ENCODE measurements around the gene ATP13A1.

Gene ATP13A1

DNA sequence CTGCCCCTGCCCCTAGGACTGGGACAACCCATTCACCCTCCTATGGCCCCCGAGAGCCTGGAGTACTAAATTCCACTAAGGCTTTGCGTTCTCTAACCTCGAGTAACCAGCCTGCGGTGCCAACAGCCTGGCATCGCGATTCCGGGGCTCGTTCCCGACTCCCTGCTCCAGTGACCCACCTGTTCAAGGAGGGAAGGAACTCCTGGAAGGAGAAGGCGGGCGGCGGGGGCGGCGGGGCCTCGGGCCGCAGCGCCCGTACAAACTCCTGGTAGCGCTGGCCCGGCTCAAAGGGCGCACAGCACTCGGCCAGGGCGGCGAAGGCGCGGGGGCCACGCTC lies 26.3 kb downstream of the ATP13A1 start:
- no peak for DNase-seq (ENCODE audit: low read depth)
- Histone ChIP-seq H3K4me3 (ENCODE audit: low read length) (no peak overlapping the region), H3K4me1 (ENCODE audit: control insufficient read depth, insufficient read depth, low read length) (peaks cover under 1% of the 10 kb centered on the region), H3K36me3 (ENCODE audit: control insufficient read depth, insufficient read depth, low read length, severe bottlenecking) (peaks cover 39% of the 10 kb centered on the region), H3K9me3 (ENCODE audit: control insufficient read depth, low read length) (no peaks in the 10 kb centered on the region), H3K27me3 (replicated peaks; ENCODE audit: control insufficient read depth, insufficient read depth, low read length) (no peaks in the 10 kb centered on the region), H3K9ac (ENCODE audit: low read length) (no peak overlapping the region)

DNA sequence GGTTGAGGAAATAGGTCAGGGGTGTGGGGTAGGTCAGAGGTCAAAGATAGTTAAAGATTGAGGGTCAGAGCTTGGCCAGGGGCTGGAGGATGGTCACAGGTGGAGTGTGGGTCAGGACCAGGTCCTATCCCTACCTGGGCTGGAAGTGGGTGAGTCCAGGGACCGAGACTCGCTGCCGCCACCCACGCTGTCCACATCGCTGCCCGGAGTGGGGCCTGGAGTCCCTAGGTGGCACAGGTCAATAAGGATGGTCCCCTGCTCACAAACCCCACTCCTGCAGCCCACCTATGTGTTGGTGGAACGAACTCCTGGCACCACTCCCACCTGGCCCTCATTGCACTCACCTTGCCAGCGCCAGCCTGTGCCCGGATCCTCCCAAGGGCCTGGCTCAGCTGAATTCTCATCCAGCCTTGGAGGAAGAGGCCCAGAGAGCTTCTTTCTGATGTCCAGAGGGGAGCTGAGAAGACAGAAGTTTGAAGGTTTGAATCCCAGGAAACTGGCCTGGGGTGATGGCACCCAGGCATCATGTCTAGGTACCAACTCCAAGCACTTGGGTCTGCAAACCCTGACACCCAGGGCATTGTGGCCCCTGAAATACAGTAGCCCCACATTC lies 26.8 kb downstream of the ATP13A1 start:
- H3K4me3 ChIP-seq (ENCODE audit: low read length): no peak overlapping the region
- H3K4me1 ChIP-seq (ENCODE audit: control insufficient read depth, insufficient read depth, low read length): no peaks in the 10 kb centered on the region

DNA sequence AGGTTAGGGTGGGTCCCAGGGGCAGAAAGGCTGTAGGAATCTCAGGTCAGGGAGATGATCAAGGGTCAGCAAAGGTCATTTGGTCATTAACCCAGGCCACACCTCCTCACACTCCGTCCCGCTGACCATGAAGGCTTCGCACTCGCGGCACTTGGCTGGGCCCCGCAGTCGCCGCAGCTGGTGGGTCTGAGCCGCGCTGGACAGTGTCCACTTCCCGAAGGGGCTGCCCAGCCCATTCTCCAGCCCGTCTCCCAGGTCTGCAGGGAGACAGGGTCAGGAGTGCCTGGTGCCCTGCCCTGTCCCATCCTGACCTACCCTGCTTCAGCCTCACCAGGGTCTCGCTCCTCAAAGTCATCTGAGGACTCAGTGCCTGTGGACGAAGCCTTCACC lies 28.2 kb downstream of the ATP13A1 start:
- H3K36me3 ChIP-seq (ENCODE audit: control insufficient read depth, insufficient read depth, low read length, severe bottlenecking): peaks cover 39% of the 10 kb centered on the region
- H3K9me3 ChIP-seq (ENCODE audit: control insufficient read depth, low read length): no peaks in the 10 kb centered on the region
- no peak overlapping the region for H3K9ac ChIP-seq (ENCODE audit: low read length)
- no peaks in the 10 kb centered on the region for H3K4me1 ChIP-seq (ENCODE audit: control insufficient read depth, insufficient read depth, low read length)
- no peak overlapping the region for H3K4me3 ChIP-seq (ENCODE audit: low read length)
- no peak for DNase-seq (ENCODE audit: low read depth)
- no peaks in the 10 kb centered on the region for H3K27me3 ChIP-seq (replicated peaks; ENCODE audit: control insufficient read depth, insufficient read depth, low read length)

More for the DNA sequence above, 26.8 kb downstream of the ATP13A1 start:
- Histone ChIP-seq H3K27me3 (replicated peaks; ENCODE audit: control insufficient read depth, insufficient read depth, low read length) (no peaks in the 10 kb centered on the region), H3K9me3 (ENCODE audit: control insufficient read depth, low read length) (no peaks in the 10 kb centered on the region), H3K9ac (ENCODE audit: low read length) (no peak overlapping the region), H3K36me3 (ENCODE audit: control insufficient read depth, insufficient read depth, low read length, severe bottlenecking) (peaks cover 39% of the 10 kb centered on the region)
- DNase-seq (ENCODE audit: low read depth): no peak

DNA sequence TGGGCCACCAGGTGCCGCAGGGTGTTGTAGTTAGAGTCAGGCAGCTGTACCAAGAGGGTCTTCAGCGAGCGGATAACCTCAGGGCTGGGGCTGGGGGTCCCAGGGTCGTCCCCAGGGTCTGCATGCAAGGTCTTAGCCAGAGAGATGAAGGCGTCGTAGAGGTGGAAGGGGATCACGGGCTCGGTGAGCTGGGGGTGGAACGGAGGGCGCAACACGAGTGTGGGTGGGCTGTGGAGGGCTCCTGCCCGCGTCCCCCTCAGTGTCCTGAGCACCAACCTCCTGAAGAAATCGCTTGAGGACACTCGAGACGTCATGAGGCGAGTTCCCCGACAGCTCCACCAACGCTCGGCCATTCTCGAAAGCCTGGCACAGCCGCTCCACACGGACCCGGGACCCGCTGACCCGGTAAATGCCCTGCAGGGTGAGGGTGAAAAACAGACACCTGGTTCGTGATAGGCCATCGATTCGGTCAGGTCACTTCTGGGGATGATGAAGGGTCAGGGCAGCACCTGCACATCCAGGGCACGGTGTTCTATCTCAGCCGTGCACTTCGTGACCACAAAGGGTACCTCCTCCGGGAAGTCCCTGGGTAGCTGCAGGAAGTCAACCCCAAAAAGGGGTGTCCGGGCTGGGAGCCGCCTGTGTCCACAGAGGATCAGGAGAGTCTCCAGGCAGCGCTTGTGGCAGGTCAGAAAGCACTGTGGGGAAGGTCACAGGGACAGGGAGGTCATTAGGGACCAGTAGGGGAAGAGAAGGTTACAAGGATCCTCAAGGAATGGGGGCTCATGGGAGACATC lies 28.8 kb downstream of the ATP13A1 start:
- DNase-seq (ENCODE audit: low read depth): no peak
- Histone ChIP-seq H3K4me3 (ENCODE audit: low read length) (no peak overlapping the region), H3K27me3 (replicated peaks; ENCODE audit: control insufficient read depth, insufficient read depth, low read length) (no peaks in the 10 kb centered on the region), H3K4me1 (ENCODE audit: control insufficient read depth, insufficient read depth, low read length) (no peaks in the 10 kb centered on the region), H3K9ac (ENCODE audit: low read length) (no peak overlapping the region), H3K9me3 (ENCODE audit: control insufficient read depth, low read length) (no peaks in the 10 kb centered on the region), H3K36me3 (ENCODE audit: control insufficient read depth, insufficient read depth, low read length, severe bottlenecking) (peaks cover 34% of the 10 kb centered on the region)

DNA sequence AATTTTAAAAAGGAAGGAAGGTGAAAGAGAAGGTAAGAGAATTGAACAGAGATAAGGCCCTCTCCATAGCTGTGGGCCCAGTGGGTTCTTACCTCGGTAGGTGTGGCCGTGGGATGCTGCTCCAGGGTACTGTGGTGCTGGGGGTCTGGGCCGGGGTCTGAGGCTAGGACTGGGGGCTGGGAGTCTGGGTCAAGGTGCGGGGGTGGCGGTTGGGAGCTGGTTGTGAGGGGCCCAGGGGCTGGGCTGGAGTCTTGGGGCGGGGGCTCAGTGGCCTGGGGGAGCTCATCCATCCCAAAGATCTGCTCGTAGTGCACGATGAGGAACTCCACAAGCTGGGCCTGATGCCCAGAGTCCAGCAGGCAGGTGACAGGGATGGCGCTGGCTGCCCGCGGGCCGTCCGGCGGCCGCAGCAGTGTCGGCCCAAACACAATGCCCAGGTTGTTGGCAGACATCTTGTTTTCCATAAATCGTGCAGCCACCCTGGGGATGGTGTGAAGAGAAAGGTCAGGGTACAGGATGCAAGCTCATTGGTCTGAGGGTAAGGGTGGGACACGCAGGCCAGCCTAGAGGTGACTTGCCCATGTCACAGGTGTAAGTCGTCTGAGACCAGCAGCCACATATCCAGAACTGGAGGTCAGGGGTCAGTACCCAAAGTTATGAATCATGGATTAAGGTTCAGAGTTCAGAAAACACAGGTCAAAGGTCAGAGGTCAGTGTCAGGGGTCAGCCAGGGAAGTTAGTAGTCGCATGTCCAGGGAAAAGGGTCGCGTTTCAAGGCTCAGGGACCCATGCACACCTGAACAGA lies 29.6 kb downstream of the ATP13A1 start:
- DNase-seq (ENCODE audit: low read depth): no peak
- Histone ChIP-seq H3K4me1 (ENCODE audit: control insufficient read depth, insufficient read depth, low read length) (no peaks in the 10 kb centered on the region), H3K4me3 (ENCODE audit: low read length) (no peak overlapping the region), H3K9ac (ENCODE audit: low read length) (no peak overlapping the region), H3K36me3 (ENCODE audit: control insufficient read depth, insufficient read depth, low read length, severe bottlenecking) (peaks cover 34% of the 10 kb centered on the region), H3K27me3 (replicated peaks; ENCODE audit: control insufficient read depth, insufficient read depth, low read length) (no peaks in the 10 kb centered on the region), H3K9me3 (ENCODE audit: control insufficient read depth, low read length) (no peaks in the 10 kb centered on the region)

DNA sequence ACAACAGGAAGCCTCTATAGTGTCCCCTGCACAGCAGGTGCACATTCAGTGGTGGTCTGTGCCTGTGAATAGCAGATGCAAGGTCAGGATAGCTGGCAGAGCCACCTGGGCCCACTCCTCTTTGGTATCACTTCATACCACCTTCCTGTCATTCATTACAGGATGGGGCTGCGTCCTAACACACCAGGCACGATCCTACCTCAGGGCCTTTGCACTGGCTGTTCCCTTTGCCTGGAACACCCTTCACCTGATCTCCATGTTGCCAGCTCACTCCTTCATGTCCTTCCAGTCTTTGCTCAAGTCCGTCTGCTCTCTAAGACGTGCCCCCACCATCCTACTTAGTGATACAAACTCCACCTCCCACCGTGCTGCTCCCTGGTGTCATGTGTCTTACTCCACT lies 30.8 kb downstream of the ATP13A1 start:
- no peak overlapping the region for H3K9ac ChIP-seq (ENCODE audit: low read length)
- no peaks in the 10 kb centered on the region for H3K4me1 ChIP-seq (ENCODE audit: control insufficient read depth, insufficient read depth, low read length)
- H3K36me3 ChIP-seq (ENCODE audit: control insufficient read depth, insufficient read depth, low read length, severe bottlenecking): peaks cover 34% of the 10 kb centered on the region
- H3K4me3 ChIP-seq (ENCODE audit: low read length): no peak overlapping the region
- H3K9me3 ChIP-seq (ENCODE audit: control insufficient read depth, low read length): no peaks in the 10 kb centered on the region
- no peak for DNase-seq (ENCODE audit: low read depth)
- H3K27me3 ChIP-seq (replicated peaks; ENCODE audit: control insufficient read depth, insufficient read depth, low read length): no peaks in the 10 kb centered on the region

DNA sequence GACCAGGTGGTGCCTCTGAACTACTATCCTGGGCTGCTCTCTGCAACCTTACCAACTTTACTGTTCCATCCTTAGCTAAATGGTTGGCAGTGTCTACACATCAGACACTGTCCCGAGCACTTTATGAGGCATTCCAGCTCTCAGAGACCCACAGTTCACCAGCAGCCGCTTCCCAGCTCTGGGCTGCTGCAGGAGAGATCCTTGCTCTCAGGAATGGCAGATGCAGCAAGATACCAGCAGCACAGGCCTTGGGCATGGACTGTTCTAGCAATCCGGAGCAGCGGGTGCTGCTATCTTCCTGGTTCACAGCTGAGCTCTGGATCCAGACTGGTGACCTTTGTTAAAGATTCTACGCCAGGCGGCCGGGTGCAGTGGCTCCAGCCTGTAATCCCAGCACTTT lies 32.1 kb downstream of the ATP13A1 start:
- Histone ChIP-seq H3K9me3 (ENCODE audit: control insufficient read depth, low read length) (no peaks in the 10 kb centered on the region), H3K9ac (ENCODE audit: low read length) (no peak overlapping the region), H3K4me1 (ENCODE audit: control insufficient read depth, insufficient read depth, low read length) (no peaks in the 10 kb centered on the region), H3K4me3 (ENCODE audit: low read length) (no peak overlapping the region), H3K36me3 (ENCODE audit: control insufficient read depth, insufficient read depth, low read length, severe bottlenecking) (peaks cover 29% of the 10 kb centered on the region), H3K27me3 (replicated peaks; ENCODE audit: control insufficient read depth, insufficient read depth, low read length) (no peaks in the 10 kb centered on the region)
- no peak for DNase-seq (ENCODE audit: low read depth)

DNA sequence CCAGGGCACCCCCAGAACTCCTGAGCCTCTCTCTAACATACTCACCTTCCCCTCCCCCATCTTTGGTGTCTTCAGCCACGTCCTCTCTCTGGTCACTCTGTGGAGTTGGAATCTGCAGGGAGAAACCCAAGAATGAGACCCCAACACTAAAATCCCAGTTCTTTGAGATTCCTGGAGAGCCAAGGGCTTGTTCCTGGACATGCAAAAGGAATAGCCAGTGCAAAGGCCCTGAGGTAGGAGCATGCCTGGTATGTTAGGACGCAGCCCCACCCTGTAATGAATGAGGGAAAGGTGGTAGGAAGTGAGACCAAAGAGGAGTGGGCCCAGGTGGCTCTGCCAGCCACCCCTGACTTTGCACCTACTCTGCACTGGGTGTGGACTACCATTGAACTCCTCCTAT lies 33.0 kb downstream of the ATP13A1 start:
- Histone ChIP-seq H3K27me3 (replicated peaks; ENCODE audit: control insufficient read depth, insufficient read depth, low read length) (no peaks in the 10 kb centered on the region), H3K9ac (ENCODE audit: low read length) (no peak overlapping the region), H3K36me3 (ENCODE audit: control insufficient read depth, insufficient read depth, low read length, severe bottlenecking) (peaks cover 23% of the 10 kb centered on the region), H3K9me3 (ENCODE audit: control insufficient read depth, low read length) (no peaks in the 10 kb centered on the region), H3K4me3 (ENCODE audit: low read length) (no peak overlapping the region), H3K4me1 (ENCODE audit: control insufficient read depth, insufficient read depth, low read length) (no peaks in the 10 kb centered on the region)
- no peak for DNase-seq (ENCODE audit: low read depth)

DNA sequence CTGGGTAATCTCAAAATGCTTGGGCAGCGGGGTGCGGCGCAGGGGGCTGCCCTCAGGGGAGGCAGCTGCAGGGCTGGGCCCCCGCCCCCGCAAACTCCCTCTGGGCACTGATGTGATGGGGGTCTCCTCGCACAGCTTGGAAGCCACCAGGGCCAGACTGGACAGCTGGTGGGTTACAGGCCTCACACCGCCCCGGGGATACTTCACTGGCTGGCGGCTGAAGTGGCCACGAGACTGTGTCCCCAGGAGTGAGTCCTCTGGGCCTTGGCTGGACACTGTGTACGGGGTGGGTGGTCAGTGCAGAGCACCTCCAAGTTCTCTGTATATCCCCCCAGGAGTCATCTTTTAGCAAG lies 33.4 kb downstream of the ATP13A1 start:
- no peaks in the 10 kb centered on the region for H3K4me1 ChIP-seq (ENCODE audit: control insufficient read depth, insufficient read depth, low read length)
- DNase-seq (ENCODE audit: low read depth): no peak
- no peak overlapping the region for H3K4me3 ChIP-seq (ENCODE audit: low read length)
- no peaks in the 10 kb centered on the region for H3K27me3 ChIP-seq (replicated peaks; ENCODE audit: control insufficient read depth, insufficient read depth, low read length)
- H3K36me3 ChIP-seq (ENCODE audit: control insufficient read depth, insufficient read depth, low read length, severe bottlenecking): peaks cover 19% of the 10 kb centered on the region
- H3K9me3 ChIP-seq (ENCODE audit: control insufficient read depth, low read length): no peaks in the 10 kb centered on the region
- no peak overlapping the region for H3K9ac ChIP-seq (ENCODE audit: low read length)

DNA sequence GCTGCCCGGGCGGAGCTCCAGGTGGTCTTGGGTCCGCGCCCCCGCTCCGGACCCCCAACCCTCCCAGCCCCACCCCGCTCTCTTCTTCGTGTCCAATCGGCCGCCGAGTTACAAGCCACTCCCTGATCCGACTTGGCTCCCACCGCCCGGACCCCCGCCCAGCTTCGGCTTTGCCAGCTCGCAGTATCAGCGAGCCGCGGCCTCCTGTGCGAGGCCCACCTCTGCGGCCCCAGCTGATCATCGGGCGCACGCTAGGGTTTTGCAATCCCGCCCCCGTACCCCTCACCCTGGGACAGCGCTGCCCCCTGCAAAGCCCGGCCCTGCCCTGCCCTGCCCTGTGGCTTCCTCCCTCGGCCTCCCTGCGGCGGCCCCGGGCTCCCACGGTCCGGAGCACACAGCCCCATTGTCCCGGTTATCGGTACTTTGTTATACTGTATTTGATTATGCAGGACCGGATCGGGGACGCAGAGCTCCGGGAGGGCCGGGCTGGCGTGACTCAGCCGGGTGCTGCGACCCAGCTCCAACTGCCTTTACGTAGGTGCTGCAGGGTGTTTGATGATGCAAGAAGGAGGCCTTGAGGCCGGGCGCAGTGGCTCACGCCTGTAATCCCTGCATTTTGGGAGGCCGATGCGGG lies 34.9 kb downstream of the ATP13A1 start:
- peak; percentile 73 for DNase-seq (ENCODE audit: low read depth)
- Histone ChIP-seq H3K36me3 (ENCODE audit: control insufficient read depth, insufficient read depth, low read length, severe bottlenecking) (peaks cover 6% of the 10 kb centered on the region), H3K4me1 (ENCODE audit: control insufficient read depth, insufficient read depth, low read length) (no peaks in the 10 kb centered on the region), H3K9me3 (ENCODE audit: control insufficient read depth, low read length) (no peaks in the 10 kb centered on the region), H3K4me3 (ENCODE audit: low read length) (no peak overlapping the region), H3K27me3 (replicated peaks; ENCODE audit: control insufficient read depth, insufficient read depth, low read length) (no peaks in the 10 kb centered on the region), H3K9ac (ENCODE audit: low read length) (no peak overlapping the region)

All from adipocyte (in vitro differentiated cells).